Measurements from ENCODE around the gene CACNA1C. TPM values are rescaled to one million over a fixed set of nuclear protein-coding genes. Genes with fewer than 3 reads are reported as not detected.

CACNA1C gene
- total and polyA plus RNA-seq, 2 of the 4 experiments (the other 2 are of a cell fraction) = 1.6 to 2.6 TPM

DNA sequence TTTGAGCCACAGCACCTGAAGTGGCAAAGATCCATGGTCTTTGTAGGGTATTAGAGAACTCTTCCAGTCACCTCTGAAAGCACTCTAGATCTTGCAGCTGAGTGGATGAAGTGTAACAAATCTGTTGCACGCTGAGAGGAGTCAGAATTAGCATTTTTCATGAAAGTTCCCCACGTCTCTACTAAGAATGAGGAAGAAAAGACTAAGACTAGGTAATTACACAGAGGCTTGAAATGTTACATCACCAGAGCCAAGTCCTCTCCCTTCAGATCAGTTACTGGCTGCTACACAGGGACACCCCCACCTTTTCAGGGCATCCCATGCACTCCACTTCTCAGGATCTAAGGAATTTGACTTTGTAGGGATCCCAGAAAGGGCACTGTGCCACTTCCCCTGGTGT lies 643.3 kb downstream of the CACNA1C start:
- H2AK9ac ChIP-seq (replicated peaks; ENCODE audit: low read depth, low read length, poor library complexity) = no peak overlapping the region
- POLR2A ChIA-PET (ENCODE audit: unreplicated experiment) = no interaction called here
- no TSS peak for BruUV-seq (replicated peaks)

More for the DNA sequence above, 643.3 kb downstream of the CACNA1C start:
- CTCF ChIA-PET = no interaction called here
- no peak overlapping the region for H2BK20ac ChIP-seq (ENCODE audit: low read depth, low read length)
- no peak overlapping the region for H4K91ac ChIP-seq (ENCODE audit: insufficient read depth, low read depth, low read length)
- no peaks in the 10 kb centered on the region; the same call in 1 of the 2 replicates for H3K36me3 ChIP-seq (ENCODE audit: control insufficient read depth, insufficient read depth, low read length)
- dilution Hi-C loops (cut with HindIII; ENCODE audit: low sequenced_read_pairs, unreplicated experiment) (no loop called here), in situ Hi-C loops (cut with MboI; ENCODE audit: low sequenced_read_pairs) (no loop called here), intact Hi-C loops (cut with micrococcal nuclease) (no loop called here)
- no peak overlapping the region for H3K14ac ChIP-seq (replicated peaks; ENCODE audit: low read depth, low read length)
- H3K9me3 ChIP-seq (ENCODE audit: control insufficient read depth, insufficient read depth, low read length) = 0 out of 2 replicates have a peak, but pooled peaks cover 3% of the 10 kb centered on the region
- H2BK120ac ChIP-seq (ENCODE audit: low read depth, low read length) = no peak overlapping the region
- DNase-seq = no peak
- no peaks in the 10 kb centered on the region for H4K20me1 ChIP-seq (ENCODE audit: insufficient read depth, low read length)
- no peak overlapping the region for H3K4me2 ChIP-seq (ENCODE audit: low read depth, low read length)
- no peak overlapping the region for H3K56ac ChIP-seq (ENCODE audit: extremely low read depth, insufficient read depth, low read length)
- H3K9me1 ChIP-seq (ENCODE audit: insufficient read depth, low read length) = peaks cover 3% of the 10 kb centered on the region; the same call in 1 of the 2 replicates
- H4K5ac ChIP-seq (ENCODE audit: low read depth, low read length) = no peak overlapping the region
- no peak for ATAC-seq (ENCODE audit: low read depth)
- no peak overlapping the region for H4K8ac ChIP-seq (ENCODE audit: low read depth in 2 of 2, low read length in 2 of 2)
- no peak overlapping the region for H2AK5ac ChIP-seq (ENCODE audit: low read depth, low read length)
- H2AFZ ChIP-seq (replicated peaks; ENCODE audit: low read length, poor library complexity) = no peak overlapping the region
- no peak overlapping the region for H3K4me3 ChIP-seq (ENCODE audit: insufficient read depth, low read depth, low read length)
- TF ChIP-seq CHD1 (IDR thresholded peaks at IDR 0.05; ENCODE audit: low read depth, low read length) (no peak), RCOR1 (IDR thresholded peaks at IDR 0.05; ENCODE audit: insufficient replicate concordance, low read length) (no peak), MAZ (IDR thresholded peaks at IDR 0.05; ENCODE audit: borderline replicate concordance, low read depth, low read length) (no peak), CEBPB (IDR thresholded peaks at IDR 0.05; ENCODE audit: low read depth, low read length) (no peak), RFX5 (IDR thresholded peaks at IDR 0.05; ENCODE audit: low read depth, low read length) (no peak), NFE2L2 (IDR thresholded peaks at IDR 0.05; ENCODE audit: low read depth, low read length) (no peak), SMC3 (IDR thresholded peaks at IDR 0.05; ENCODE audit: low read depth, low read length) (no peak), POLR2A (IDR thresholded peaks at IDR 0.05; ENCODE audit: low read depth, low read length) (no peak)
- TF ChIP-seq, protein P1, sequence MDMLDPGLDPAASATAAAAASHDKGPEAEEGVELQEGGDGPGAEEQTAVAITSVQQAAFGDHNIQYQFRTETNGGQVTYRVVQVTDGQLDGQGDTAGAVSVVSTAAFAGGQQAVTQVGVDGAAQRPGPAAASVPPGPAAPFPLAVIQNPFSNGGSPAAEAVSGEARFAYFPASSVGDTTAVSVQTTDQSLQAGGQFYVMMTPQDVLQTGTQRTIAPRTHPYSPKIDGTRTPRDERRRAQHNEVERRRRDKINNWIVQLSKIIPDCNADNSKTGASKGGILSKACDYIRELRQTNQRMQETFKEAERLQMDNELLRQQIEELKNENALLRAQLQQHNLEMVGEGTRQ (IDR thresholded peaks at IDR 0.05; ENCODE audit: low read depth, low read length) = no peak
- no peak overlapping the region for H3K4ac ChIP-seq (ENCODE audit: low read depth, low read length)
- H2BK5ac ChIP-seq (ENCODE audit: low read depth, low read length, poor library complexity, severe bottlenecking) = no peak overlapping the region
- H3K79me1 ChIP-seq (ENCODE audit: low read depth in 1 of 2, low read length in 2 of 2) = no peaks in the 10 kb centered on the region
- no CpG with 5 or more reads among the region's 2 CpGs for WGBS, 2 experiments (ENCODE audit: extremely low coverage in 2 of 2, insufficient read length in 1 of 2)
- peaks cover 9% of the 10 kb centered on the region for H3K27me3 ChIP-seq (ENCODE audit: control insufficient read depth, insufficient read depth, low read length)
- H2BK15ac ChIP-seq (ENCODE audit: low read depth, low read length) = no peak overlapping the region
- H3K27ac ChIP-seq (ENCODE audit: insufficient read depth, low read length) = no peak overlapping the region
- H3K9ac ChIP-seq (ENCODE audit: low read depth, low read length) = no peak overlapping the region
- no peak overlapping the region for H3K18ac ChIP-seq (ENCODE audit: low read depth, low read length)
- H3K4me1 ChIP-seq (ENCODE audit: control insufficient read depth, insufficient read depth, low read length) = no peaks in the 10 kb centered on the region
- no peak overlapping the region for H3K23ac ChIP-seq (ENCODE audit: low read depth, low read length)

All from IMR-90 (cell line).